ENCODE measurements around the gene DNTT.

GRCh38 chr10:96371356-96371755, 67.1 kb downstream of the DNTT start:
- TF ChIP-seq CTCF (conservative IDR thresholded peaks at IDR 0.05) (no peak), ZFX (IDR thresholded peaks at IDR 0.05) (no peak)

Measured in C4-2B (cell line).